22Rv1 (cell line): Measurements from ENCODE around the gene ACTBL2.

Experiments
- CTCF ChIP-seq: fragments of 450-650 bp; IDR thresholded peaks from 2 replicates; pipeline ENCODE4 v1.5.1; 2017; ENCODE audit warnings: mild to moderate bottlenecking
- ZFX ChIP-seq: fragments of 450-650 bp; IDR thresholded peaks from 2 replicates; pipeline ENCODE4 v1.6.1; 2017; ENCODE audit warnings: antibody characterized with exemption, borderline replicate concordance

DNA sequence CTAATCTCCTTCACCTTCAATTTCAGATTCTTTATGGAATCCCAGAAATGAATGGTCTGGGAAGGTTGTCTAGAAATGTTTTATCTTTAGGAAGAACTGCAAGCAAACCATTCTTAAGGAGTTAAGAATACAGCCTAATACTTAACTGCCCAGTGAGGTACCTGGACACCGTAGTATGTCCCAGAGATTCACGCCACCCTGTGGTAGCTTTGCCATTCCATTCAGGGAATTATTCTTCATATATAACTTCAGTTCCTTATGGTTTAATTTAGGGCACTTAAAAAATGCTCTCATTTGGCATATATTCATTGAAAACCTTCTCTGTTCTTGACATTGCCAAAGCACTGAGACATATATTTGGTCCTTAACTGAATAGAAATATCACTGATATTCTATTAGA, 49.7 kb downstream of the ACTBL2 start:
- TF ChIP-seq CTCF (peak; percentile 28), ZFX (no peak)
